ENCODE results near the gene ARSG.

DNA sequence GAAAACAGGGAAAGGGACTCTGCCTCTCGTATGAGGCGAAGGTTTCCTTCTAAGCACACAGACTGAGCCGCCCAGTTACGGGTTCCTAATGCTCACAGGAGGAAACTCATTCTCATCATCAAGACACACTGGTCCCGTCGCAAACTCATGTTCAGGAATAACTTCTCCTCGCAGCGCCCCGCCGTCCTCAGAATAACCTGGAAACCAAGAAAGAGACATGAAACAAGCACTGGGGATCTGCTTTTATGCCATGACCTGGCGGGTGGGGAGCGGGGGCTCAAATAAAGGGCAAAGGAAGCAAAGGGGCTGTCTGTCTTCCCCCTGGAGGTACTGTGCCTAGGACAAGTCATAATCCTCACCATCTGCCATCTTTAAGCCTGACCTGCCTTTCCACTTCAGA is 134.7 kb downstream of the ARSG start:
- TF ChIP-seq CTCF (IDR thresholded peaks at IDR 0.05; ENCODE audit: low read depth, low read length, missing input control) (no peak), RXRA (IDR thresholded peaks at IDR 0.05) (no peak)
